ENCODE results near the gene UBXN6. TPM values are rescaled to one million over a fixed set of nuclear protein-coding genes. Genes with fewer than 3 reads are reported as not detected.

Gene UBXN6
- total RNA-seq, 1 experiment from 2014 or later, result 76.5 TPM

DNA sequence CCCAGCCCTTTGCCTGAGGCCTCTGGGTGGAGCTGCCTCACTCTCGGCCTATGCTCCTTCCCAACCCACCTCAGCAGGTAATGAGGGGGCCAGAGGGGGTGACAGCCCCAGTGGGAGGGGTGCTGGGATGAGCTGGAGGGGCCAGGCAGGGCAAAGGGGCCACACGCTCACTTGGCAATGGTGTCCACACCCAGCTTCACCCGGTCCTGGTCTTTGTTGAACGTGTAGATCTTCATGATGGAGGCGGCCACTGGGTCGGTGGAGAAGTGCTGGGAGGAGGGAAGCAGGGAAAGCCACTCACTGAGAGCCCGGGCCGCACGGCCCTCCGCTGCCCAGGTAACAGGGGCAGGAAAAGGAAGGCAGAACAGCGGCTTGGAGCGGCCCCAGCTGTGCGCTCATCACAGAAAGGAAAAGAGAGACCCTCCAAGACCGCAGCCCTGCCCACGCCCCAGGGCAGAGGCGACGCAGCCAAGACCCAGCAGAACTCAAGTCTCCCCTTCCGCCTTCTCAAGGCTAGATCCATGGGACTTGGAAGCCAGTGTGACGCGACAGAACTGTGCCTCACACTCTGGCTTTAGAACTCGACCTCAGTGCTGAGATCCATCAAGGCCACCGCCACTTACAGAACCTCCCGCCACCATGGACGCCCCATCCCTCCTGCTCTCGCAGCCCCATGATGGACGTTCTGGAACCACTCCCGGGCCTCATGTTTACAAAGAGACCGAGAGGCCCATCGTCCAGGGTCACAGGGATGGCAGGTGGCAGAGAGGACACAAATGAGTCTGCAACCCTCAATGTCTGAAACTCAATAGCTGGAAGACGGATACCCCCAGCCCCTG lies 9.2 kb downstream of the UBXN6 start:
- peaks cover 10 to 27% of the 10 kb centered on the region in 2 experiments for H3K36me3 ChIP-seq (ENCODE audit: control insufficient read depth in 1 of 2, insufficient read depth in 2 of 2, low read length in 2 of 2)
- H3K4me2 ChIP-seq (ENCODE audit: low read length), result no peak overlapping the region
- no peaks in the 10 kb centered on the region for H3K79me2 ChIP-seq (ENCODE audit: insufficient read depth, low read length)
- no peak overlapping the region for H2AFZ ChIP-seq (ENCODE audit: low read depth, low read length, poor library complexity, severe bottlenecking)
- no peak for TF ChIP-seq RAD21 (IDR thresholded peaks at IDR 0.05; ENCODE audit: low read depth)
- no peak for TF ChIP-seq YY1 (IDR thresholded peaks at IDR 0.05; ENCODE audit: extremely low read depth, insufficient replicate concordance, low read depth, low read length)
- TF ChIP-seq MAX (IDR thresholded peaks at IDR 0.05), result no peak
- no peak for TF ChIP-seq JUND (IDR thresholded peaks at IDR 0.05)
- no peak for TF ChIP-seq EZH2phosphoT487 (IDR thresholded peaks at IDR 0.05; ENCODE audit: borderline replicate concordance)
- no peak for TF ChIP-seq EGR1 (IDR thresholded peaks at IDR 0.05; ENCODE audit: low read depth)
- TF ChIP-seq ZNF274 (IDR thresholded peaks at IDR 0.05; ENCODE audit: low read depth, low read length), result no peak
- TF ChIP-seq SRF (IDR thresholded peaks at IDR 0.05; ENCODE audit: low read depth), result no peak
- no peak for TF ChIP-seq CTCF (IDR thresholded peaks at IDR 0.05 in 2 of 3, conservative IDR thresholded peaks at IDR 0.05 in 1 of 3; ENCODE audit: borderline replicate concordance in 1 of 3, insufficient read depth in 1 of 3, low read depth in 2 of 3, low read length in 2 of 3)
- TF ChIP-seq CBX3 (IDR thresholded peaks at IDR 0.05; ENCODE audit: low read depth), result no peak
- BruUV-seq (replicated peaks), result no TSS peak
- no peaks in the 10 kb centered on the region for H3K9me3 ChIP-seq (ENCODE audit: control insufficient read depth in 1 of 2, insufficient read depth in 1 of 2, low read depth in 1 of 2, low read length in 2 of 2)
- H4K20me1 ChIP-seq (ENCODE audit: insufficient read depth), result no peaks in the 10 kb centered on the region
- no peak for DNase-seq (ENCODE audit: low read depth, low spot score)
- no peak overlapping the region for H3K27ac ChIP-seq (ENCODE audit: low read depth, low read length)
- H3K9me2 ChIP-seq (ENCODE audit: insufficient read depth), result no peaks in the 10 kb centered on the region
- no peak for ATAC-seq
- H3K4me1 ChIP-seq (ENCODE audit: control insufficient read depth in 1 of 2, insufficient read depth in 2 of 2, low read length in 2 of 2), result no peaks in the 10 kb centered on the region
- intact Hi-C loops (cut with micrococcal nuclease), result no loop called here
- H3K9ac ChIP-seq (ENCODE audit: low read length), result no peak overlapping the region
- POLR2A ChIA-PET, result no interaction called here
- no peak overlapping the region for H3K4me3 ChIP-seq (replicated peaks in 1 of 2; ENCODE audit: low read depth in 1 of 2, low read length in 2 of 2)
- H3K27me3 ChIP-seq (ENCODE audit: insufficient read depth, low read length), result no peaks in the 10 kb centered on the region
- RAD21 ChIA-PET (ENCODE audit: low non-redundant PET in 1 of 2, low total read pairs in 2 of 2, uncharacterized antibody in 2 of 2, unreplicated experiment in 2 of 2), result no interaction called here
- CTCF ChIA-PET, result no interaction called here
